GM21367 (cell line): Measurements from ENCODE around the gene B4GALNT1.
"Not testable (repeated sequence)": the region's sequence is repeated elsewhere in the genome, so short reads cannot be mapped to it uniquely, and the experiment has no call there.

Source experiments
- ATAC-seq: cut with Tn5 transposase; IDR thresholded peaks from one replicate; pipeline ENCODE4 v1.9.1; 2021; ENCODE audit not compliant: unreplicated experiment

B4GALNT1 gene

GRCh38 chr12:57621497-57622292 is 11.3 kb downstream of the B4GALNT1 start:
- no peak for ATAC-seq

DNA sequence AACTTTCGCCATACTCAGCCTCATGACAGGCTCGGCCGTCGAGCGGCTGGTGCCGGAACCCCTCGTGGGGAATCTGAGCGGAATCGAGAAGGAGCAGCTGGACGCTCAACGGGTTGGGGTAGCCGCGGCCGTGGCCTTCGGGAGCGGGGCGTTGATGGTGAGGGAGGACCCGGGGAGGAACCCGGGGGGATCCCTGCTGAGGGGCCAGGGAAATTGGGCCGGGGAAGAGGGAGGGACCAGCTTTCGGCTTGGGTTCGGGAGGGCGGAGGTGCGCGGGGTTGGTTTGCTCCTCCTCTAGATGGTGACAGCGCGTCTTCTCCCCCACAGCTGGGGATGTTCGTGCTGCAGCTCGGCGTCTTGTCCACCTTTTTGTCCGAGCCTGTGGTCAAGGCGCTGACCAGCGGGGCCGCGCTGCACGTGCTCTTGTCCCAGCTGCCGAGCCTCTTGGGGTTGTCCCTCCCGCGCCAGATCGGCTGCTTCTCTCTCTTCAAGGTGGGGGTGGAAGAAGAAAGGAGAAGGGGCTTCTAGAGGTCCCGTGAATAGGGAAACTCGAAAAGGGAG is 12.0 kb downstream of the B4GALNT1 start:
- ATAC-seq, result no peak

DNA sequence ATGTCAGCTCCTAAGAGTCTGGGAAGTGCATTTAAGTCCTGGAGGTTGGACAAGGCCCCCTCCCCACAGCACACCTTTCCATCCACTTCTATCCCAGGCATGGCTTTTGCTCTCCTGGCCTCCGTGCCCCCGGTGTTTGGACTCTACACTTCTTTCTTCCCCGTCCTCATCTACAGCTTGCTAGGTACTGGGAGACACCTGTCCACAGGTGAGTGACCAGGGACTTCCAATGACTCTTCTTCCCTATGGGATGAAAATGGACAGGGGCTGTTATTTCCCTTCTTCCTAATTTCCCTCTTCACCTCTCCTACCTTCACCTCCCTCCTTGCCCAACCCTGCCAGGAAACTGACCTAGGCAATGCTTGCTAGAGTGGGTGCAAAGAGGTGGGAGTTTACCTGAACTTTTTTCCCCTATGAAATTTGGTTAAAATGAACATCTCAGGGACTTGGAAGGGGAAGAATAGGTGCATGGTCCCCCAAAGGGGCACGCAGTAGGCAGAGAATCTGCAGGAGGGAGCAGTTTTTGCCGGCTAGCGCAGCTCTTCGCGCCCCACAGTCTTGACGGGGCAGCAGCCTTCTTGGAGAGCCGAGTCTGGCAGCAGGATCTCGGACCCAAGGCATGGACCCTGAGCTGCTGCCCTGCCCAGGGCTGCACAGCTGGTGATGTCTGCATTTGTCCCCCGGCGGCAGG is 12.6 kb downstream of the B4GALNT1 start:
- ATAC-seq, result no peak

DNA sequence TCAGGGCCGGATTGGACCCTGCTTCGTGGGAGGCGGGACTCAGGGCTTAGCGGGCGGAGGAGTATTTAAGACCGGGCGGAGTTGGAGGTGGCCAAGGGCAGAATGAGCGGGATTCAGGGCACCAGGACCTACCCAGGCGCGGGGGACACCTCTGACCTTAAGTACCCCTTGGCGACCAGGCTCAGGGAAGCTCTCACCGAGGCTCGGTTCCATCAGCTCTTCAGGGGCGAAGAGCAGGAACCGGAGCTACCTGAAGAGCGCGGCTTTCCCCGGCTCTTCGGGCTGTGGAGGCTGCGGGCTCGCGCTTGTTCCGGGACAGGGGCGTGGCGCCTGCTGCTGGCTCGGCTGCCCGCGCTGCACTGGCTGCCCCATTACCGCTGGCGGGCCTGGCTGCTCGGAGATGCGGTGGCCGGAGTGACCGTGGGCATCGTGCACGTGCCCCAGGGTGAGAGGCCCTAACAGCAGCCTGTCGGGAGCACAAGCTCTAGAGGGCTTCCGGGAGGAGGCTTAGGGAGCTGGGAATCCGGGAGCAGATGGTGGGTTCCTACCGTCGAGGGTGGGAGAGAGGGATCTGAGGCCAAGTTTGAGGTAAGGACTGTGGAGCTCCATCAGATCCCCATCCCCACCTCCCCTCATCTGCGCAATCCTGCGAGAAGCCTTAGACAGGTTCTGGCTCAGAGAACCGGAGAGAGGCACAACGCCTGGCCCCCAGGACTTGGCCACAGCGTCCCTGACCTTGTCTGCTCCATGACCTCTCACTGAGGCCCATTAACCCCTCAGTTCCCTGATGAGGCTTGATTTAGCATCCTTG is 13.4 kb downstream of the B4GALNT1 start:
- no peak for ATAC-seq

GRCh38 chr12:57618966-57619433 is 14.0 kb downstream of the B4GALNT1 start:
- ATAC-seq, result no peak

GRCh38 chr12:57618431-57618830 is 14.6 kb downstream of the B4GALNT1 start:
- ATAC-seq, result not testable (repeated sequence)

GRCh38 chr12:57617942-57618341 is 15.1 kb downstream of the B4GALNT1 start:
- no peak for ATAC-seq

- ATAC-seq, result no peak
Measured at GRCh38 chr12:57616383-57617101, 16.5 kb downstream of the B4GALNT1 start.

DNA sequence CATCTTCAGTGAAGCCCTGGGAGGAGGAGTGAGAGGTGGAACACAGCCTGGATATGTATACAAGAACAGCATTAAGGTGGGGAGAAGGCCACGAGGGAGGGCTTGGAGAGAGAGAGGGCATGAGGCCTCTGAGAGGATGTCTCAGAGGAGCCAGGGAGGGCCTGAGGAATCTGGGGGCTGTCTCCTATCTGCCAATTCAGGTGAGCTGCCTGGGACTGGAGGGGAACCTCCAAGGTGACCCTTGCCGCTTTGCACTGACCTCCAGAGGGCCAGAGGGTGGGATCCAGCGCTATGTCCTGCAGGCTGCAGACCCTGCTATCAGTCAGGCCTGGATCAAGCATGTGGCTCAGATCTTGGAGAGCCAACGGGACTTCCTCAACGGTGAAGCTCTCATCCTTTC is 17.4 kb downstream of the B4GALNT1 start:
- no peak for ATAC-seq

DNA sequence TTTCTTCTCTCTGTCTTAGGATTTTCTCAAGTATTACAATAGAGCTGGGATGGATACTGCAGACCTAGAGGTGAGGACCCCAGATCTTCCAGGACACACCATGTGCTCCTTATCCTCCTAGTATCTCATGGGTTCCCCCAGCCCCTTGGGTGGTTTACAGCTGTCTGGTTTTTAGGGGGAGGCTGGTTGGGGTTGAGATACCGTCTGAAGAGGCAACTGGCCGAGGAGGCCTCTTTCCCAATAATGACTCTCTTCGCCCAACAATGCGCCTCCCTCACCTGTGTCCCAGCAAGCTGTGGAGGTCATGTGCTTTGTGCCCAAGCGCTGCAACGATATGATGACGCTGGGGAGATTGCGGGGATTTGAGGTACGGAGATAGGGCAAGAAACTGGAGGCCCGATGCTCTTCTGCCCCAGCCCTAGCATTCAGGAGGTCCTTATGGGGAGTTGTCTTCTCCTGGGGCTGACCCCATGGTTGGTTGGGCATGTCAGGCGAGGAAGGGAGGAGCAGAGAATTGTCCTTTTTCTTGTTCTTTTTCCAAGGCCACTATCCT is 18.0 kb downstream of the B4GALNT1 start:
- no peak for ATAC-seq

- ATAC-seq, result peak; percentile 40
Measured at GRCh38 chr12:57614178-57614947, 18.6 kb downstream of the B4GALNT1 start.

GRCh38 chr12:57613427-57614109 is 19.4 kb downstream of the B4GALNT1 start:
- no peak for ATAC-seq

- ATAC-seq, result no peak
Measured at GRCh38 chr12:57612711-57613426, 20.1 kb downstream of the B4GALNT1 start.

DNA sequence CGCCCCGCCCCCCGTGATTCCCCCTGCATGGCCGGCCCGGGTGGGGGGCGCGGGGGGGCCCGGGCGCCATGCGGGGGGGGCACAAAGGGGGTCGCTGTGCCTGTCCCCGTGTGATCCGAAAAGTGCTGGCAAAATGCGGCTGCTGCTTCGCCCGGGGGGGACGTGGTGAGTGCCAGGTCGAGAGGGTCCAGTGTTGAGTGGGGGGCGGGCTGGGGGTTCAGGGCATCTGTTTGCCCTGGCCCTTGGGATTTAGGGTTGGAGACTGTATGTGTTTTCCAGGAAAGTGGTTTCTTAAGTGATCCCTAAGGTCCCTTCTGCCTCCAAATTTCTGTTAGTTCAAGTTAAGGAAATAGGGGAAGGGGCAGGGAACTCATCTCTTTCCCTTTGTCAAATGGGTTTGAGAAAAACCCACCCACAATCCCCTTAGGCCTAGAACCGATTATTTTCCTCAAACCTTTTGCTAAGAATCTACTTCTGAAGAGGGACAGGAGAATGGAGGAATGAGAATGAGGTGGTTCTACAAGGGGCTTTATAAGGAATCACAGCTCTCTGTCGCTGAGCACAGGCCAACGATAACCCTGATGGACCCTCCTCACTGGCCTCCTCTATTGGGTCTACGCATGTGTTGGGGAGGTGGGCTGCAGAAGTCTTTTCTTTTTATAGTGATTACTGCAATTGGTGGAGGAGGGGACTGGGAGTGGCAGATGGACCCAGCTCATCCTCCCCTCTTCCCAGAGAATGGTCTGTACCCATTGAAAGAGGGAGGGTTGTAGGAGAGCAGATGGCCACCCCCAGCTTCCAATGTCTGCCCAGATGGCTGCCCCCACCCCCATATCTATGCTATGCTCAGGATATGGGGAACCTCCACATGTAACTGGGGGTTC is 20.9 kb downstream of the B4GALNT1 start:
- no peak for ATAC-seq

- ATAC-seq, result no peak
Measured at GRCh38 chr12:57611108-57611826, 21.7 kb downstream of the B4GALNT1 start, which contains the start of gene ARHGEF25. Gene ARHGEF25, plus strand, starts transcription at chr12:57611435. Its CDS starts 460 bp downstream, at chr12:57611895.

DNA sequence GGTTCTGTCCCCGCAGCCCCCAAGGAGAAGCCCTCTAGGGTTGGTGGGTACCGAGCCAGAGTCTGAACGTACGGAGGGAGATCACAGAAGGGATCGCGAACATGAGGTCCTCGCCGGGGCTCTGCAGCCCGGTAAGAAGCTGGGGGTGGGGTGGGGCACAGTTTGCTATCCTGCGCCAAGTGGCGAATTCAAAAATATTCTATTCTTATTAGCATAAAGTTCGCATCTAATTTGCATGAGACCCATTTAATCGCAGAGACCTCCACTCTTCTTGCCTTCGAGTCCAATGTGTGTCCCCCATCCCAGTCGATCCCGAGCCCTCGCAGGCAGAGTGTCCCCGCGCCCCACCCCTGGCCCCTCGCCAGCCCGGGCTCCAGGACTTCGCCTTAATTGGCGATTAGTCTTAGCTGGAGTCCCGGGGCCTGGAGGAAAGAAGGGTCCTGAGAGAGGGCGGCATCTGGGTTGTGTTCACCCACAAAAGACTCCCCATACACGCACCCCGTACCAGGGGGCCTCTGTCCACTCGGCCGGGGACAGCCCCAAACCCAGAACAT is 22.4 kb downstream of the B4GALNT1 start:
- no peak for ATAC-seq
